HEK293 (cell line): ENCODE measurements around the gene PDZD8.

ENCODE experiments used
- SCRT1 ChIP-seq: fragments of 450-650 bp; formaldehyde crosslinking; IDR thresholded peaks from 2 replicates; pipeline ENCODE4 v1.5.1; 2016; ENCODE audit warnings: missing biosample characterization, missing genetic modification characterization, borderline replicate concordance
- SCRT2 ChIP-seq: fragments of 450-650 bp; formaldehyde crosslinking; IDR thresholded peaks from 2 replicates; pipeline ENCODE4 v1.5.1; 2016; ENCODE audit warnings: missing biosample characterization, missing genetic modification characterization
- ZBTB7A ChIP-seq: fragments of 450-650 bp; formaldehyde crosslinking; IDR thresholded peaks from 2 replicates; pipeline ENCODE4 v1.5.1; 2016; ENCODE audit warnings: low read depth, missing biosample characterization, missing genetic modification characterization
- ZBTB8A ChIP-seq: fragments of 450-650 bp; formaldehyde crosslinking; IDR thresholded peaks from 2 replicates; pipeline ENCODE4 v1.5.1; 2016; ENCODE audit warnings: missing biosample characterization, missing genetic modification characterization
- ZFP69B ChIP-seq: fragments of 450-650 bp; formaldehyde crosslinking; IDR thresholded peaks from 2 replicates; pipeline ENCODE4 v1.5.1; 2016; ENCODE audit warnings: missing biosample characterization, missing genetic modification characterization
- ZNF114 ChIP-seq: fragments of 450-650 bp; formaldehyde crosslinking; IDR thresholded peaks from 2 replicates; pipeline ENCODE4 v1.5.0; 2017; ENCODE audit warnings: missing biosample characterization, missing genetic modification characterization
- ZNF174 ChIP-seq: fragments of 450-650 bp; formaldehyde crosslinking; IDR thresholded peaks from 2 replicates; pipeline ENCODE4 v1.5.0; 2017; ENCODE audit warnings: missing biosample characterization, mild to moderate bottlenecking, missing genetic modification characterization
- ZNF175 ChIP-seq: fragments of 450-650 bp; formaldehyde crosslinking; IDR thresholded peaks from 2 replicates; pipeline ENCODE4 v1.5.1; 2016; ENCODE audit warnings: missing biosample characterization, missing genetic modification characterization
- ZNF19 ChIP-seq: fragments of 450-650 bp; formaldehyde crosslinking; IDR thresholded peaks from 2 replicates; pipeline ENCODE4; 2016; ENCODE audit warnings: missing biosample characterization, missing genetic modification characterization, low read depth
- ZNF2 ChIP-seq: fragments of 450-650 bp; formaldehyde crosslinking; IDR thresholded peaks from 2 replicates; pipeline ENCODE4 v1.5.1; 2016; ENCODE audit warnings: missing biosample characterization, missing genetic modification characterization
- ZNF548 ChIP-seq: fragments of 450-650 bp; formaldehyde crosslinking; IDR thresholded peaks from 2 replicates; pipeline ENCODE4 v1.5.1; 2016; ENCODE audit warnings: missing biosample characterization, missing genetic modification characterization
- ZNF585B ChIP-seq: fragments of 450-650 bp; formaldehyde crosslinking; IDR thresholded peaks from 2 replicates; pipeline ENCODE4 v1.5.1; 2016; ENCODE audit warnings: missing biosample characterization, missing genetic modification characterization
- ZNF623 ChIP-seq: fragments of 450-650 bp; formaldehyde crosslinking; IDR thresholded peaks from 2 replicates; pipeline ENCODE4 v1.5.1; 2016; ENCODE audit warnings: missing biosample characterization, missing genetic modification characterization
- ZNF624 ChIP-seq: fragments of 450-650 bp; formaldehyde crosslinking; IDR thresholded peaks from 2 replicates; pipeline ENCODE4 v1.5.1; 2017; ENCODE audit warnings: missing biosample characterization, missing genetic modification characterization
- ZNF639 ChIP-seq: fragments of 450-650 bp; formaldehyde crosslinking; IDR thresholded peaks from 2 replicates; pipeline ENCODE4 v1.5.1; 2016; ENCODE audit warnings: missing biosample characterization, missing genetic modification characterization
- ZNF701 ChIP-seq: fragments of 450-650 bp; formaldehyde crosslinking; IDR thresholded peaks from 2 replicates; pipeline ENCODE4 v1.5.1; 2016; ENCODE audit warnings: missing biosample characterization, missing genetic modification characterization
- ZNF776 ChIP-seq: fragments of 450-650 bp; formaldehyde crosslinking; IDR thresholded peaks from 2 replicates; pipeline ENCODE4 v1.5.0; 2017; ENCODE audit warnings: missing biosample characterization, missing genetic modification characterization, borderline replicate concordance
- TF ChIP-seq, protein P1 (sequence below): fragments of 450-650 bp; formaldehyde crosslinking; IDR thresholded peaks from 2 replicates; pipeline ENCODE4 v1.5.1; 2017; ENCODE audit warnings: missing biosample characterization, missing genetic modification characterization
- TF ChIP-seq, protein P2 (sequence below): fragments of 450-650 bp; formaldehyde crosslinking; IDR thresholded peaks from 2 replicates; pipeline ENCODE4 v1.5.1; 2016; ENCODE audit warnings: missing biosample characterization, missing genetic modification characterization
- TF ChIP-seq, protein P3 (sequence below): fragments of 450-650 bp; formaldehyde crosslinking; IDR thresholded peaks from 2 replicates; pipeline ENCODE4 v1.5.1; 2016; ENCODE audit warnings: missing biosample characterization, missing genetic modification characterization
- TF ChIP-seq, protein P4 (sequence below): fragments of 450-650 bp; formaldehyde crosslinking; IDR thresholded peaks from 2 replicates; pipeline ENCODE4 v1.5.1; 2016; ENCODE audit warnings: missing biosample characterization, missing genetic modification characterization
- TF ChIP-seq, protein P5 (sequence below): fragments of 450-650 bp; formaldehyde crosslinking; conservative IDR thresholded peaks from 2 replicates; pipeline ENCODE4 v1.5.1; 2016; ENCODE audit warnings: low read depth, missing biosample characterization, missing genetic modification characterization
- TF ChIP-seq, protein P6 (sequence below): fragments of 450-650 bp; formaldehyde crosslinking; IDR thresholded peaks from 2 replicates; pipeline ENCODE4 v1.5.0; 2017; ENCODE audit warnings: missing biosample characterization, missing genetic modification characterization, borderline replicate concordance
- TF ChIP-seq, protein P7 (sequence below): fragments of 450-650 bp; formaldehyde crosslinking; IDR thresholded peaks from 2 replicates; pipeline ENCODE4 v1.5.1; 2016; ENCODE audit warnings: missing biosample characterization, missing genetic modification characterization

The PDZD8 gene

GRCh38 chr10:117375360-117376178 is at the start of gene PDZD8 (continued):
- TF ChIP-seq ZNF639 (tag by site-specific recombination) (peak; percentile 60), ZNF19 (no peak), ZFP69B (tag by site-specific recombination) (peak; percentile 46; the same call in 1 of the 2 replicates), ZNF175 (tag by site-specific recombination) (no peak), ZNF701 (tag by site-specific recombination) (no peak), ZNF623 (tag by site-specific recombination) (no peak; the same call in 1 of the 2 replicates), ZNF548 (tag by site-specific recombination) (no peak), ZNF624 (tag by site-specific recombination) (no peak), ZNF2 (tag by site-specific recombination) (peak; percentile 81), ZNF585B (tag by site-specific recombination) (no peak), ZBTB8A (tag by site-specific recombination) (no peak; the same call in 1 of the 2 replicates), ZNF114 (tag by site-specific recombination) (no peak), SCRT2 (no peak), ZNF174 (tag by site-specific recombination) (no peak), ZBTB7A (tag by site-specific recombination) (no peak; the same call in 1 of the 2 replicates), ZNF776 (tag by site-specific recombination) (no peak), SCRT1 (tag by site-specific recombination) (no peak)
- TF ChIP-seq, protein P1, sequence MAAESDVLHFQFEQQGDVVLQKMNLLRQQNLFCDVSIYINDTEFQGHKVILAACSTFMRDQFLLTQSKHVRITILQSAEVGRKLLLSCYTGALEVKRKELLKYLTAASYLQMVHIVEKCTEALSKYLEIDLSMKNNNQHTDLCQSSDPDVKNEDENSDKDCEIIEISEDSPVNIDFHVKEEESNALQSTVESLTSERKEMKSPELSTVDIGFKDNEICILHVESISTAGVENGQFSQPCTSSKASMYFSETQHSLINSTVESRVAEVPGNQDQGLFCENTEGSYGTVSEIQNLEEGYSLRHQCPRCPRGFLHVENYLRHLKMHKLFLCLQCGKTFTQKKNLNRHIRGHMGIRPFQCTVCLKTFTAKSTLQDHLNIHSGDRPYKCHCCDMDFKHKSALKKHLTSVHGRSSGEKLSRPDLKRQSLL (tag by site-specific recombination), result peak; percentile 41; the same call in 1 of the 2 replicates
- TF ChIP-seq, protein P2, sequence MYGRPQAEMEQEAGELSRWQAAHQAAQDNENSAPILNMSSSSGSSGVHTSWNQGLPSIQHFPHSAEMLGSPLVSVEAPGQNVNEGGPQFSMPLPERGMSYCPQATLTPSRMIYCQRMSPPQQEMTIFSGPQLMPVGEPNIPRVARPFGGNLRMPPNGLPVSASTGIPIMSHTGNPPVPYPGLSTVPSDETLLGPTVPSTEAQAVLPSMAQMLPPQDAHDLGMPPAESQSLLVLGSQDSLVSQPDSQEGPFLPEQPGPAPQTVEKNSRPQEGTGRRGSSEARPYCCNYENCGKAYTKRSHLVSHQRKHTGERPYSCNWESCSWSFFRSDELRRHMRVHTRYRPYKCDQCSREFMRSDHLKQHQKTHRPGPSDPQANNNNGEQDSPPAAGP, result peak; percentile 87
- TF ChIP-seq, protein P3, sequence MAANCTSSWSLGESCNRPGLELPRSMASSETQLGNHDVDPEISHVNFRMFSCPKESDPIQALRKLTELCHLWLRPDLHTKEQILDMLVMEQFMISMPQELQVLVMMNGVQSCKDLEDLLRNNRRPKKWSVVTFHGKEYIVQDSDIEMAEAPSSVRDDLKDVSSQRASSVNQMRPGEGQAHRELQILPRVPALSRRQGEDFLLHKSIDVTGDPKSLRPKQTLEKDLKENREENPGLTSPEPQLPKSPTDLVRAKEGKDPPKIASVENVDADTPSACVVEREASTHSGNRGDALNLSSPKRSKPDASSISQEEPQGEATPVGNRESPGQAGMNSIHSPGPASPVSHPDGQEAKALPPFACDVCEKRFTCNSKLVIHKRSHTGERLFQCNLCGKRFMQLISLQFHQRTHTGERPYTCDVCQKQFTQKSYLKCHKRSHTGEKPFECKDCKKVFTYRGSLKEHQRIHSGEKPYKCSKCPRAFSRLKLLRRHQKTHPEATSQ (tag by site-specific recombination), result peak; percentile 90; the same call in 1 of the 2 replicates
- TF ChIP-seq, protein P4, sequence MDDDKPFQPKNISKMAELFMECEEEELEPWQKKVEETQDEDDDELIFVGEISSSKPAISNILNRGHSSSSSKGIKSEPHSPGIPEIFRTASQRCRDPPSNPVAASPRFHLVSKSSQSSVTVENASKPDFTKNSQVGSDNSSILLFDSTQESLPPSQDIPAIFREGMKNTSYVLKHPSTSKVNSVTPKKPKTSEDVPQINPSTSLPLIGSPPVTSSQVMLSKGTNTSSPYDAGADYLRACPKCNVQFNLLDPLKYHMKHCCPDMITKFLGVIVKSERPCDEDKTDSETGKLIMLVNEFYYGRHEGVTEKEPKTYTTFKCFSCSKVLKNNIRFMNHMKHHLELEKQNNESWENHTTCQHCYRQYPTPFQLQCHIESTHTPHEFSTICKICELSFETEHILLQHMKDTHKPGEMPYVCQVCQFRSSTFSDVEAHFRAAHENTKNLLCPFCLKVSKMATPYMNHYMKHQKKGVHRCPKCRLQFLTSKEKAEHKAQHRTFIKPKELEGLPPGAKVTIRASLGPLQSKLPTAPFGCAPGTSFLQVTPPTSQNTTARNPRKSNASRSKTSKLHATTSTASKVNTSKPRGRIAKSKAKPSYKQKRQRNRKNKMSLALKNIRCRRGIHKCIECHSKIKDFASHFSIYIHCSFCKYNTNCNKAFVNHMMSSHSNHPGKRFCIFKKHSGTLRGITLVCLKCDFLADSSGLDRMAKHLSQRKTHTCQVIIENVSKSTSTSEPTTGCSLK, result no peak
- TF ChIP-seq, protein P5, sequence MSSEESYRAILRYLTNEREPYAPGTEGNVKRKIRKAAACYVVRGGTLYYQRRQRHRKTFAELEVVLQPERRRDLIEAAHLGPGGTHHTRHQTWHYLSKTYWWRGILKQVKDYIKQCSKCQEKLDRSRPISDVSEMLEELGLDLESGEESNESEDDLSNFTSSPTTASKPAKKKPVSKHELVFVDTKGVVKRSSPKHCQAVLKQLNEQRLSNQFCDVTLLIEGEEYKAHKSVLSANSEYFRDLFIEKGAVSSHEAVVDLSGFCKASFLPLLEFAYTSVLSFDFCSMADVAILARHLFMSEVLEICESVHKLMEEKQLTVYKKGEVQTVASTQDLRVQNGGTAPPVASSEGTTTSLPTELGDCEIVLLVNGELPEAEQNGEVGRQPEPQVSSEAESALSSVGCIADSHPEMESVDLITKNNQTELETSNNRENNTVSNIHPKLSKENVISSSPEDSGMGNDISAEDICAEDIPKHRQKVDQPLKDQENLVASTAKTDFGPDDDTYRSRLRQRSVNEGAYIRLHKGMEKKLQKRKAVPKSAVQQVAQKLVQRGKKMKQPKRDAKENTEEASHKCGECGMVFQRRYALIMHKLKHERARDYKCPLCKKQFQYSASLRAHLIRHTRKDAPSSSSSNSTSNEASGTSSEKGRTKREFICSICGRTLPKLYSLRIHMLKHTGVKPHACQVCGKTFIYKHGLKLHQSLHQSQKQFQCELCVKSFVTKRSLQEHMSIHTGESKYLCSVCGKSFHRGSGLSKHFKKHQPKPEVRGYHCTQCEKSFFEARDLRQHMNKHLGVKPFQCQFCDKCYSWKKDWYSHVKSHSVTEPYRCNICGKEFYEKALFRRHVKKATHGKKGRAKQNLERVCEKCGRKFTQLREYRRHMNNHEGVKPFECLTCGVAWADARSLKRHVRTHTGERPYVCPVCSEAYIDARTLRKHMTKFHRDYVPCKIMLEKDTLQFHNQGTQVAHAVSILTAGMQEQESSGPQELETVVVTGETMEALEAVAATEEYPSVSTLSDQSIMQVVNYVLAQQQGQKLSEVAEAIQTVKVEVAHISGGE (tag by site-specific recombination), result no peak; the same call in 1 of the 2 replicates
- TF ChIP-seq, protein P6, sequence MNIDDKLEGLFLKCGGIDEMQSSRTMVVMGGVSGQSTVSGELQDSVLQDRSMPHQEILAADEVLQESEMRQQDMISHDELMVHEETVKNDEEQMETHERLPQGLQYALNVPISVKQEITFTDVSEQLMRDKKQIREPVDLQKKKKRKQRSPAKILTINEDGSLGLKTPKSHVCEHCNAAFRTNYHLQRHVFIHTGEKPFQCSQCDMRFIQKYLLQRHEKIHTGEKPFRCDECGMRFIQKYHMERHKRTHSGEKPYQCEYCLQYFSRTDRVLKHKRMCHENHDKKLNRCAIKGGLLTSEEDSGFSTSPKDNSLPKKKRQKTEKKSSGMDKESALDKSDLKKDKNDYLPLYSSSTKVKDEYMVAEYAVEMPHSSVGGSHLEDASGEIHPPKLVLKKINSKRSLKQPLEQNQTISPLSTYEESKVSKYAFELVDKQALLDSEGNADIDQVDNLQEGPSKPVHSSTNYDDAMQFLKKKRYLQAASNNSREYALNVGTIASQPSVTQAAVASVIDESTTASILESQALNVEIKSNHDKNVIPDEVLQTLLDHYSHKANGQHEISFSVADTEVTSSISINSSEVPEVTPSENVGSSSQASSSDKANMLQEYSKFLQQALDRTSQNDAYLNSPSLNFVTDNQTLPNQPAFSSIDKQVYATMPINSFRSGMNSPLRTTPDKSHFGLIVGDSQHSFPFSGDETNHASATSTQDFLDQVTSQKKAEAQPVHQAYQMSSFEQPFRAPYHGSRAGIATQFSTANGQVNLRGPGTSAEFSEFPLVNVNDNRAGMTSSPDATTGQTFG, result no peak
- TF ChIP-seq, protein P7, sequence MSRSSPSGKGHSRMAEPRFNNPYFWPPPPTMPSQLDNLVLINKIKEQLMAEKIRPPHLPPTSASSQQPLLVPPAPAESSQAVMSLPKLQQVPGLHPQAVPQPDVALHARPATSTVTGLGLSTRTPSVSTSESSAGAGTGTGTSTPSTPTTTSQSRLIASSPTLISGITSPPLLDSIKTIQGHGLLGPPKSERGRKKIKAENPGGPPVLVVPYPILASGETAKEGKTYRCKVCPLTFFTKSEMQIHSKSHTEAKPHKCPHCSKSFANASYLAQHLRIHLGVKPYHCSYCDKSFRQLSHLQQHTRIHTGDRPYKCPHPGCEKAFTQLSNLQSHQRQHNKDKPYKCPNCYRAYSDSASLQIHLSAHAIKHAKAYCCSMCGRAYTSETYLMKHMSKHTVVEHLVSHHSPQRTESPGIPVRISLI (tag by site-specific recombination), result no peak
